Trophoblast cell (in vitro differentiated cells and primary cell): Measurements from ENCODE around the gene FYN.
"Not testable (repeated sequence)": the region's sequence is repeated elsewhere in the genome, so short reads cannot be mapped to it uniquely, and the experiment has no call there.

ENCODE experiments used
- DNase-seq, 2 donors: peaks; one replicate each; pipeline ENCODE4 v3.0.0-alpha.2; 2016
- H2AFZ ChIP-seq: 2 replicates; pipeline ENCODE4 v1.6.1; 2013; ENCODE audit warnings: low read length, moderate library complexity, mild to moderate bottlenecking; ENCODE audit not compliant: insufficient read depth, poor library complexity
- H2AK5ac ChIP-seq: 2 replicates; pipeline ENCODE4 v1.6.1; 2013; ENCODE audit warnings: mild to moderate bottlenecking, low read length
- H2BK120ac ChIP-seq: 2 replicates; pipeline ENCODE4 v1.6.1; 2013; ENCODE audit warnings: low read length, mild to moderate bottlenecking, moderate library complexity; ENCODE audit not compliant: insufficient read depth, poor library complexity
- H2BK12ac ChIP-seq: 2 replicates; pipeline ENCODE4 v1.6.1; 2013; ENCODE audit warnings: mild to moderate bottlenecking, low read length, moderate library complexity
- H2BK5ac ChIP-seq: 2 replicates; pipeline ENCODE4 v1.6.1; 2013; ENCODE audit warnings: low read length, low read depth, moderate library complexity, mild to moderate bottlenecking; ENCODE audit not compliant: poor library complexity
- H3K14ac ChIP-seq: 2 replicates; pipeline ENCODE4 v1.6.1; 2013; ENCODE audit warnings: mild to moderate bottlenecking, low read length
- H3K18ac ChIP-seq: 2 replicates; pipeline ENCODE4 v1.6.1; 2013; ENCODE audit warnings: mild to moderate bottlenecking, low read length
- H3K23ac ChIP-seq: 2 replicates; pipeline ENCODE4 v1.6.1; 2013; ENCODE audit warnings: low read length
- H3K27ac ChIP-seq: 2 replicates; pipeline ENCODE4 v1.5.1; 2013; ENCODE audit warnings: low read depth, mild to moderate bottlenecking, inconsistent platforms, low read length, moderate library complexity
- H3K27me3 ChIP-seq: 2 replicates; pipeline ENCODE4 v1.6.1; 2013; ENCODE audit warnings: inconsistent platforms, mild to moderate bottlenecking, low read length, moderate library complexity; ENCODE audit not compliant: insufficient read depth
- H3K36me3 ChIP-seq, 2 experiments: 1 replicate in 1 of 2; 2 replicates in 1 of 2; pipeline ENCODE4 v1.6.1; 2013; ENCODE audit warnings: low read length in 2 of 2, mild to moderate bottlenecking in 2 of 2, moderate library complexity in 1 of 2; ENCODE audit not compliant: insufficient read depth in 2 of 2, control insufficient read depth in 1 of 2
- H3K4ac ChIP-seq: 2 replicates; pipeline ENCODE4 v1.6.1; 2013; ENCODE audit warnings: low read depth, mild to moderate bottlenecking, low read length, moderate library complexity
- H3K4me1 ChIP-seq, 2 experiments: 1 replicate in 1 of 2; 2 replicates in 1 of 2; pipeline ENCODE4 v1.6.1; 2013; ENCODE audit warnings: low read length in 2 of 2, mild to moderate bottlenecking in 2 of 2, moderate library complexity in 1 of 2; ENCODE audit not compliant: insufficient read depth in 2 of 2, control insufficient read depth in 1 of 2
- H3K4me2 ChIP-seq: 2 replicates; pipeline ENCODE4 v1.6.1; 2013; ENCODE audit warnings: inconsistent platforms, mild to moderate bottlenecking, low read length, moderate library complexity
- H3K4me3 ChIP-seq: 2 replicates; pipeline ENCODE4 v1.5.1; 2013; ENCODE audit warnings: mild to moderate bottlenecking, low read depth, low read length, inconsistent platforms
- H3K79me1 ChIP-seq: one replicate; pipeline ENCODE4 v1.6.1; 2013; ENCODE audit warnings: low read length
- H3K79me2 ChIP-seq: 2 replicates; pipeline ENCODE4 v1.6.1; 2013; ENCODE audit warnings: low read length, mild to moderate bottlenecking; ENCODE audit not compliant: control insufficient read depth, insufficient read depth, poor library complexity
- H3K9ac ChIP-seq: 2 replicates; pipeline ENCODE4 v1.6.1; 2013; ENCODE audit warnings: mild to moderate bottlenecking, low read length
- H3K9me3 ChIP-seq: 2 replicates; pipeline ENCODE4 v1.6.1; 2013; ENCODE audit warnings: low read depth, mild to moderate bottlenecking, control low read depth, inconsistent platforms, low read length; ENCODE audit not compliant: insufficient read depth
- H4K12ac ChIP-seq: 2 replicates; pipeline ENCODE4 v1.6.1; 2013; ENCODE audit warnings: low read depth, mild to moderate bottlenecking, low read length, moderate library complexity
- H4K8ac ChIP-seq: 2 replicates; pipeline ENCODE4 v1.6.1; 2013; ENCODE audit warnings: low read depth, mild to moderate bottlenecking, low read length, moderate library complexity
- H4K91ac ChIP-seq: one replicate; pipeline ENCODE4 v1.6.1; 2013; ENCODE audit warnings: low read depth, mild to moderate bottlenecking, low read length, moderate library complexity
- WGBS: extraction: QIAGEN DNeasy Blood & Tissue Kit; methylation state at CpG from one replicate; pipeline ENCODE4 v1.1.7; 2013; ENCODE audit warnings: missing lambda C conversion rate; ENCODE audit not compliant: insufficient read length, insufficient coverage; ENCODE audit errors: extremely low coverage; 5-methylcytosine and 5-hydroxymethylcytosine counted together

Gene FYN

GRCh38 chr6:111644893-111645430 lies 228.3 kb downstream of the FYN start:
- Histone ChIP-seq H2BK5ac (no peak overlapping the region), H4K12ac (no peak overlapping the region), H3K4me3 (no peak overlapping the region), H3K4me1 (no peaks in the 10 kb centered on the region), H4K8ac (no peak overlapping the region), H3K9ac (no peak overlapping the region), H4K91ac (no peak overlapping the region), H3K4ac (no peak overlapping the region), H3K4me2 (no peak overlapping the region), H3K14ac (no peak overlapping the region), H3K27ac (no peak overlapping the region), H2BK12ac (no peak overlapping the region), H3K79me1 (no peaks in the 10 kb centered on the region), H2AFZ (no peak overlapping the region), H3K27me3 (no peaks in the 10 kb centered on the region), H3K79me2 (no peaks in the 10 kb centered on the region), H3K9me3 (peaks cover 4% of the 10 kb centered on the region), H3K36me3 (no peaks in the 10 kb centered on the region), H2AK5ac (no peak overlapping the region), H3K23ac (no peak overlapping the region), H2BK120ac (no peak overlapping the region), H3K18ac (no peak overlapping the region)
- WGBS, result no CpG with 5 or more reads among the region's 4 CpGs
- no peak for DNase-seq

DNA sequence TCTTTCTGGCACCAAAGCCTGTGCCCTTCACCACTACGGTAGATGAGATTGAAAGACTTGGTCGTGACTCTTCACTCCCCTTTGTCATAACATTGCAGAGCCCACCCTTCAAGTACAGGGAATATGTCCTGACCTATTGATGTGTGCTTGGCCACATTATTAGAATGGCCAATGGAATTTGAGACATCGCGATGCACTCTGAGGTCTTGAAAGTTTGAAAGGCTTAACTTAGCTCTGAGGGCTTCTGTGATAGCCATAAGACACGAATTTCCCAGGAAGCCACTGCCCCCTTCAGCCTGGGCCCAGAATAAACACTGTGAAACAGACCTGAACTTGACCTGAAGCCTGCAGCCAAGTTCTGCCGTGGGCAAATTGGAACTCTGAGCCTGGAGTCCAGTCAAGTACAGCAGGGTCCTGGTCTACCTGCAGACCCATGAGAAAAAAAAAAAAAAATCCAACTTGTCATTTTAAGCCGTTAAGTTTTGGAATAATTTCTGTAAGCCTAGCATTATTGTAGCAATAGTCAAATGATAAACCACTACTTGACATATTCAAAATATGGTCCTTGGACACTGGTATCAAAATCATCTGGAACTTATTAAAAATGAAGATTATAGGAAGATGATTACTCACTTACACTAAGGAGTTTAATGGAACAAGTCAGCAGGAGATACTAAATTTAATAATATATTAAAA lies 230.6 kb downstream of the FYN start:
- no peak overlapping the region for H4K91ac ChIP-seq
- H3K9me3 ChIP-seq, result peaks cover 4% of the 10 kb centered on the region
- H2AFZ ChIP-seq, result no peak overlapping the region
- no peak overlapping the region for H4K12ac ChIP-seq
- H3K23ac ChIP-seq, result no peak overlapping the region
- H3K79me2 ChIP-seq, result no peaks in the 10 kb centered on the region
- H3K4me3 ChIP-seq, result no peak overlapping the region
- H3K4me1 ChIP-seq, result no peaks in the 10 kb centered on the region
- WGBS, result no CpG with 5 or more reads among the region's 7 CpGs
- H3K79me1 ChIP-seq, result no peaks in the 10 kb centered on the region
- H3K9ac ChIP-seq, result no peak overlapping the region
- H2BK120ac ChIP-seq, result no peak overlapping the region
- H2BK5ac ChIP-seq, result no peak overlapping the region
- H3K4ac ChIP-seq, result no peak overlapping the region
- H2AK5ac ChIP-seq, result no peak overlapping the region
- no peak overlapping the region for H2BK12ac ChIP-seq
- H3K18ac ChIP-seq, result no peak overlapping the region
- H3K4me2 ChIP-seq, result no peak overlapping the region
- peak; percentile 75 to 81 for DNase-seq
- H3K36me3 ChIP-seq, result no peaks in the 10 kb centered on the region
- H3K27me3 ChIP-seq, result no peaks in the 10 kb centered on the region
- no peak overlapping the region for H3K14ac ChIP-seq
- no peak overlapping the region for H3K27ac ChIP-seq
- no peak overlapping the region for H4K8ac ChIP-seq

DNA sequence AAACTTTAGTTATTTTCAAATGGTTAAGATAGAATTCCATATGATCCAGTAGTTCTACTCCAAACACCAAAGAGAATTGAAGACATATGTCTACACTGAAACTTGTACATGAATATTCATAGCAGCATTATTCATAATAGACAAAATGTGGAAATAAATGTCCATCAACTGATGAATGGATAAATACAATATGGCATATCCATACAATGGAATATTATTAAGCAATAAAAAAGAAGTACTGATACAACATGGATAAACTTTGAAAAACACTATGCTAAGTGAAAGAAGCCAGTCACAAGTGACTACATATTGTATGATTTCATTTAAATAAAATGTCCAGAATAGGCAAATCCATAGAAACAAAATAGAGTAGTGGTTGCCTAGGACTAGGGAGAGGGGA lies 234.0 kb downstream of the FYN start:
- H4K8ac ChIP-seq, result no peak overlapping the region
- no peak overlapping the region for H3K18ac ChIP-seq
- no peaks in the 10 kb centered on the region for H3K9me3 ChIP-seq
- no peak overlapping the region for H3K4ac ChIP-seq
- H3K4me3 ChIP-seq, result no peak overlapping the region
- no peak overlapping the region for H4K91ac ChIP-seq
- H3K79me1 ChIP-seq, result no peaks in the 10 kb centered on the region
- no peak for DNase-seq
- H4K12ac ChIP-seq, result no peak overlapping the region
- no peak overlapping the region for H3K14ac ChIP-seq
- no peak overlapping the region for H2AK5ac ChIP-seq
- no peak overlapping the region for H3K4me2 ChIP-seq
- H2BK120ac ChIP-seq, result no peak overlapping the region
- H3K27ac ChIP-seq, result no peak overlapping the region
- no peaks in the 10 kb centered on the region for H3K79me2 ChIP-seq
- H3K36me3 ChIP-seq, result no peaks in the 10 kb centered on the region
- no peak overlapping the region for H2BK5ac ChIP-seq
- H3K27me3 ChIP-seq, result no peaks in the 10 kb centered on the region
- H2AFZ ChIP-seq, result no peak overlapping the region
- H3K9ac ChIP-seq, result no peak overlapping the region
- no peak overlapping the region for H3K23ac ChIP-seq
- H3K4me1 ChIP-seq, result no peaks in the 10 kb centered on the region
- no peak overlapping the region for H2BK12ac ChIP-seq

DNA sequence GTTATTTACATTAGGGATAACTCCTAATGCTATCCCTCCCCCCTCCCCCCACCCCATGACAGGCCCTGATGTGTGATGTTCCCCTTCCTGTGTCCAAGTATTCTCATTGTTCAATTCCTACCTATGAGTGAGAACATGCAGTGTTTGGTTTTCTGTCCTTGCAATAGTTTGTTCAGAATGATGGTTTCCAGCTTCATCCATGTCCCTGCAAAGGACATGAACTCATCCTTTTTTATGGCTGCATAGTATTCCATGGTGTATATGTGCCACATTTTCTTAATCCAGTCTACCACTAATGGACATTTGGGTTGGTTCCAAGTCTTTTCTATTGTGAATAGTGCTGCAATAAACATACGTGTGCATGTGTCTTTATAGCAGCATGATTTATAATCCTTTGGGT lies 238.3 kb downstream of the FYN start:
- H4K91ac ChIP-seq, H3K36me3 ChIP-seq, H3K27ac ChIP-seq, H2BK5ac ChIP-seq, H3K18ac ChIP-seq, H3K9me3 ChIP-seq, H2AK5ac ChIP-seq, H2BK120ac ChIP-seq, H3K4me1 ChIP-seq, H3K79me2 ChIP-seq, H4K12ac ChIP-seq, H3K4ac ChIP-seq, H2AFZ ChIP-seq, H3K79me1 ChIP-seq, H3K4me2 ChIP-seq, H3K4me3 ChIP-seq, H3K27me3 ChIP-seq, H2BK12ac ChIP-seq, H4K8ac ChIP-seq, DNase-seq, H3K23ac ChIP-seq, H3K9ac ChIP-seq, H3K14ac ChIP-seq: not testable (repeated sequence)
- no CpG with 5 or more reads among the region's 1 CpG for WGBS
